H1 (cell line): ENCODE data around the gene ADIPOR1. TPM values are rescaled to one million over a fixed set of nuclear protein-coding genes. Genes with fewer than 3 reads are reported as not detected.

Experiments
- GABPA ChIP-seq: IDR thresholded peaks from 2 replicates; pipeline ENCODE4 v1.6.1; 2011; ENCODE audit warnings: mild to moderate bottlenecking, low read length, moderate library complexity, borderline replicate concordance; ENCODE audit not compliant: insufficient read depth
- HDAC2 ChIP-seq, 2 experiments: fragments of 300-600 bp in 1 of 2; sonication (generic) in 1 of 2; IDR thresholded peaks; 2 replicates each; pipeline ENCODE4 v1.6.1; 2011 to 2012; ENCODE audit warnings: low read depth in 2 of 2, low read length in 2 of 2, mild to moderate bottlenecking in 2 of 2, moderate library complexity in 2 of 2, borderline replicate concordance in 1 of 2, inconsistent platforms in 1 of 2
- JUN ChIP-seq: IDR thresholded peaks from 2 replicates; pipeline ENCODE4 v1.6.1; 2011; ENCODE audit warnings: low read depth, mild to moderate bottlenecking, improper control_type of control experiment, low read length
- KDM4A ChIP-seq: IDR thresholded peaks from one replicate; pipeline ENCODE4 v1.7.1; 2012; ENCODE audit warnings: low read depth, mild to moderate bottlenecking, moderate library complexity, low read length, inconsistent platforms; ENCODE audit not compliant: severe bottlenecking
- PHF8 ChIP-seq: fragments of 200-600 bp; sonication (generic); conservative IDR thresholded peaks from 2 replicates; pipeline ENCODE4 v1.7.1; 2012; ENCODE audit warnings: low read depth, mild to moderate bottlenecking, inconsistent platforms, low read length, moderate library complexity
- SP1 ChIP-seq: IDR thresholded peaks from 2 replicates; pipeline ENCODE4 v1.6.1; 2011; ENCODE audit warnings: low read depth, low read length
- polyA plus RNA-seq, 7 experiments: library from polyadenylated mRNA; depleted of rRNA in 3 of 7; stranded (reverse) in 5 of 7; unstranded in 2 of 7; fragments of >200 nt in 5 of 7; fragments of 200-250 nt in 2 of 7; gene quantifications; 1 replicate in 5 of 7; 2 replicates in 1 of 7; 4 replicates in 1 of 7; pipeline versions ENCODE4 v1.2.1 to v1.2.3, GENCODE V29; 2011 to 2013; ENCODE audit warnings: missing spikeins in 2 of 7, mixed read lengths in 2 of 7
- total RNA-seq: library from RNA; stranded (reverse); fragmentation: NEBNext Ultra II Directional; extraction: Animal tissue kit (Norgen Biotek cat#: 25700); gene quantifications from 2 replicates; pipeline ENCODE4 v1.2.1, GENCODE V29; 2021
- TF ChIP-seq, protein P1 (sequence below): fragments of 300-600 bp; sonication (generic); IDR thresholded peaks from 2 replicates; pipeline ENCODE4 v1.7.1; 2012; ENCODE audit warnings: low read length, moderate library complexity, mild to moderate bottlenecking, inconsistent platforms; ENCODE audit not compliant: insufficient replicate concordance
- TF ChIP-seq, protein P2 (sequence below), 3 experiments: IDR thresholded peaks; 1 replicate in 2 of 3; 2 replicates in 1 of 3; pipeline versions ENCODE4 v1.5.1 to v1.6.1; 2011; ENCODE audit warnings: low read length in 3 of 3, mild to moderate bottlenecking in 3 of 3, inconsistent platforms in 2 of 3, low read depth in 1 of 3, moderate library complexity in 1 of 3; ENCODE audit not compliant: insufficient read depth in 1 of 3; ENCODE audit errors: control extremely low read depth in 1 of 3

ADIPOR1 gene
- total and polyA plus RNA-seq, 2 of the 8 experiments (the other 6 are each of a cell fraction or from before 2014, with no cell fraction given) = 69.8 to 118 TPM

GRCh38 chr1:202976633-202977032 lies 18.5 kb upstream of the ADIPOR1 start (continued):
- TF ChIP-seq, protein P1, sequence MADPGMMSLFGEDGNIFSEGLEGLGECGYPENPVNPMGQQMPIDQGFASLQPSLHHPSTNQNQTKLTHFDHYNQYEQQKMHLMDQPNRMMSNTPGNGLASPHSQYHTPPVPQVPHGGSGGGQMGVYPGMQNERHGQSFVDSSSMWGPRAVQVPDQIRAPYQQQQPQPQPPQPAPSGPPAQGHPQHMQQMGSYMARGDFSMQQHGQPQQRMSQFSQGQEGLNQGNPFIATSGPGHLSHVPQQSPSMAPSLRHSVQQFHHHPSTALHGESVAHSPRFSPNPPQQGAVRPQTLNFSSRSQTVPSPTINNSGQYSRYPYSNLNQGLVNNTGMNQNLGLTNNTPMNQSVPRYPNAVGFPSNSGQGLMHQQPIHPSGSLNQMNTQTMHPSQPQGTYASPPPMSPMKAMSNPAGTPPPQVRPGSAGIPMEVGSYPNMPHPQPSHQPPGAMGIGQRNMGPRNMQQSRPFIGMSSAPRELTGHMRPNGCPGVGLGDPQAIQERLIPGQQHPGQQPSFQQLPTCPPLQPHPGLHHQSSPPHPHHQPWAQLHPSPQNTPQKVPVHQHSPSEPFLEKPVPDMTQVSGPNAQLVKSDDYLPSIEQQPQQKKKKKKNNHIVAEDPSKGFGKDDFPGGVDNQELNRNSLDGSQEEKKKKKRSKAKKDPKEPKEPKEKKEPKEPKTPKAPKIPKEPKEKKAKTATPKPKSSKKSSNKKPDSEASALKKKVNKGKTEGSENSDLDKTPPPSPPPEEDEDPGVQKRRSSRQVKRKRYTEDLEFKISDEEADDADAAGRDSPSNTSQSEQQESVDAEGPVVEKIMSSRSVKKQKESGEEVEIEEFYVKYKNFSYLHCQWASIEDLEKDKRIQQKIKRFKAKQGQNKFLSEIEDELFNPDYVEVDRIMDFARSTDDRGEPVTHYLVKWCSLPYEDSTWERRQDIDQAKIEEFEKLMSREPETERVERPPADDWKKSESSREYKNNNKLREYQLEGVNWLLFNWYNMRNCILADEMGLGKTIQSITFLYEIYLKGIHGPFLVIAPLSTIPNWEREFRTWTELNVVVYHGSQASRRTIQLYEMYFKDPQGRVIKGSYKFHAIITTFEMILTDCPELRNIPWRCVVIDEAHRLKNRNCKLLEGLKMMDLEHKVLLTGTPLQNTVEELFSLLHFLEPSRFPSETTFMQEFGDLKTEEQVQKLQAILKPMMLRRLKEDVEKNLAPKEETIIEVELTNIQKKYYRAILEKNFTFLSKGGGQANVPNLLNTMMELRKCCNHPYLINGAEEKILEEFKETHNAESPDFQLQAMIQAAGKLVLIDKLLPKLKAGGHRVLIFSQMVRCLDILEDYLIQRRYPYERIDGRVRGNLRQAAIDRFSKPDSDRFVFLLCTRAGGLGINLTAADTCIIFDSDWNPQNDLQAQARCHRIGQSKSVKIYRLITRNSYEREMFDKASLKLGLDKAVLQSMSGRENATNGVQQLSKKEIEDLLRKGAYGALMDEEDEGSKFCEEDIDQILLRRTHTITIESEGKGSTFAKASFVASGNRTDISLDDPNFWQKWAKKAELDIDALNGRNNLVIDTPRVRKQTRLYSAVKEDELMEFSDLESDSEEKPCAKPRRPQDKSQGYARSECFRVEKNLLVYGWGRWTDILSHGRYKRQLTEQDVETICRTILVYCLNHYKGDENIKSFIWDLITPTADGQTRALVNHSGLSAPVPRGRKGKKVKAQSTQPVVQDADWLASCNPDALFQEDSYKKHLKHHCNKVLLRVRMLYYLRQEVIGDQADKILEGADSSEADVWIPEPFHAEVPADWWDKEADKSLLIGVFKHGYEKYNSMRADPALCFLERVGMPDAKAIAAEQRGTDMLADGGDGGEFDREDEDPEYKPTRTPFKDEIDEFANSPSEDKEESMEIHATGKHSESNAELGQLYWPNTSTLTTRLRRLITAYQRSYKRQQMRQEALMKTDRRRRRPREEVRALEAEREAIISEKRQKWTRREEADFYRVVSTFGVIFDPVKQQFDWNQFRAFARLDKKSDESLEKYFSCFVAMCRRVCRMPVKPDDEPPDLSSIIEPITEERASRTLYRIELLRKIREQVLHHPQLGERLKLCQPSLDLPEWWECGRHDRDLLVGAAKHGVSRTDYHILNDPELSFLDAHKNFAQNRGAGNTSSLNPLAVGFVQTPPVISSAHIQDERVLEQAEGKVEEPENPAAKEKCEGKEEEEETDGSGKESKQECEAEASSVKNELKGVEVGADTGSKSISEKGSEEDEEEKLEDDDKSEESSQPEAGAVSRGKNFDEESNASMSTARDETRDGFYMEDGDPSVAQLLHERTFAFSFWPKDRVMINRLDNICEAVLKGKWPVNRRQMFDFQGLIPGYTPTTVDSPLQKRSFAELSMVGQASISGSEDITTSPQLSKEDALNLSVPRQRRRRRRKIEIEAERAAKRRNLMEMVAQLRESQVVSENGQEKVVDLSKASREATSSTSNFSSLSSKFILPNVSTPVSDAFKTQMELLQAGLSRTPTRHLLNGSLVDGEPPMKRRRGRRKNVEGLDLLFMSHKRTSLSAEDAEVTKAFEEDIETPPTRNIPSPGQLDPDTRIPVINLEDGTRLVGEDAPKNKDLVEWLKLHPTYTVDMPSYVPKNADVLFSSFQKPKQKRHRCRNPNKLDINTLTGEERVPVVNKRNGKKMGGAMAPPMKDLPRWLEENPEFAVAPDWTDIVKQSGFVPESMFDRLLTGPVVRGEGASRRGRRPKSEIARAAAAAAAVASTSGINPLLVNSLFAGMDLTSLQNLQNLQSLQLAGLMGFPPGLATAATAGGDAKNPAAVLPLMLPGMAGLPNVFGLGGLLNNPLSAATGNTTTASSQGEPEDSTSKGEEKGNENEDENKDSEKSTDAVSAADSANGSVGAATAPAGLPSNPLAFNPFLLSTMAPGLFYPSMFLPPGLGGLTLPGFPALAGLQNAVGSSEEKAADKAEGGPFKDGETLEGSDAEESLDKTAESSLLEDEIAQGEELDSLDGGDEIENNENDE = no peak
- TF ChIP-seq GABPA = no peak
- TF ChIP-seq, protein P2, sequence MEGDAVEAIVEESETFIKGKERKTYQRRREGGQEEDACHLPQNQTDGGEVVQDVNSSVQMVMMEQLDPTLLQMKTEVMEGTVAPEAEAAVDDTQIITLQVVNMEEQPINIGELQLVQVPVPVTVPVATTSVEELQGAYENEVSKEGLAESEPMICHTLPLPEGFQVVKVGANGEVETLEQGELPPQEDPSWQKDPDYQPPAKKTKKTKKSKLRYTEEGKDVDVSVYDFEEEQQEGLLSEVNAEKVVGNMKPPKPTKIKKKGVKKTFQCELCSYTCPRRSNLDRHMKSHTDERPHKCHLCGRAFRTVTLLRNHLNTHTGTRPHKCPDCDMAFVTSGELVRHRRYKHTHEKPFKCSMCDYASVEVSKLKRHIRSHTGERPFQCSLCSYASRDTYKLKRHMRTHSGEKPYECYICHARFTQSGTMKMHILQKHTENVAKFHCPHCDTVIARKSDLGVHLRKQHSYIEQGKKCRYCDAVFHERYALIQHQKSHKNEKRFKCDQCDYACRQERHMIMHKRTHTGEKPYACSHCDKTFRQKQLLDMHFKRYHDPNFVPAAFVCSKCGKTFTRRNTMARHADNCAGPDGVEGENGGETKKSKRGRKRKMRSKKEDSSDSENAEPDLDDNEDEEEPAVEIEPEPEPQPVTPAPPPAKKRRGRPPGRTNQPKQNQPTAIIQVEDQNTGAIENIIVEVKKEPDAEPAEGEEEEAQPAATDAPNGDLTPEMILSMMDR (IDR thresholded peaks at IDR 0.05; ENCODE audit: control extremely low read depth in 1 of 3, insufficient read depth in 1 of 3, low read depth in 1 of 3, low read length in 3 of 3) = no peak
- TF ChIP-seq PHF8 = no peak
- no peak for TF ChIP-seq SP1
- TF ChIP-seq KDM4A = no peak
- TF ChIP-seq JUN = no peak
- no peak for TF ChIP-seq HDAC2 (IDR thresholded peaks at IDR 0.05; ENCODE audit: borderline replicate concordance in 1 of 2, low read depth in 2 of 2, low read length in 2 of 2)
